Inferior parietal cortex (tissue), 1 donor: ENCODE results near the gene MAGI1.
A peak's percentile ranks its signal among the peaks of the same experiment; 100 is the strongest.
"Not testable (repeated sequence)": the region's sequence is repeated elsewhere in the genome, so short reads cannot be mapped to it uniquely, and the experiment has no call there.

ENCODE experiments used
- DNase-seq: peaks from one replicate; pipeline ENCODE4 v3.0.0-alpha.2; 2016; ENCODE audit errors: extremely low spot score

The MAGI1 gene

GRCh38 chr3:65751123-65751700 lies 287.5 kb downstream of the MAGI1 start:
- peak; percentile 94 for DNase-seq

DNA sequence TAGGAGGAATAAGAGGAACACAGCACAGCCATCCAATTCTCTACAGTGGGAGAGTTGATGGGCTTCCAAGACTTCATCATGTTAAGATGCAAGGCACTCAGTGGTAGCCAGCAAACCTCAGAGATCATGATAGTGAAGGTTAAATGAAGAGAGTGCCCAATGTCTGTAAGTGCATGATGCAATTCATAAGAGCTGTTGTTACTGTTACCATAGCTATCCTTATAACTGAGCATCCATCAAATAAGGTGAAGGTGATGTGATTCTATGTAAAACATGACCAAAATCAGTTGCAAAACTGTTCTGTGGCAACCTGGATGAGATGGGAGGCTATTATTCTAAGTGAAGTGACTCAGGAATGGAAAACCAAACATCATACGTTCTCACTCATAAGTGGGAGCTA lies 289.7 kb downstream of the MAGI1 start:
- no peak for DNase-seq

- DNase-seq, result no peak
Measured at GRCh38 chr3:65748326-65748725, 290.4 kb downstream of the MAGI1 start.

DNA sequence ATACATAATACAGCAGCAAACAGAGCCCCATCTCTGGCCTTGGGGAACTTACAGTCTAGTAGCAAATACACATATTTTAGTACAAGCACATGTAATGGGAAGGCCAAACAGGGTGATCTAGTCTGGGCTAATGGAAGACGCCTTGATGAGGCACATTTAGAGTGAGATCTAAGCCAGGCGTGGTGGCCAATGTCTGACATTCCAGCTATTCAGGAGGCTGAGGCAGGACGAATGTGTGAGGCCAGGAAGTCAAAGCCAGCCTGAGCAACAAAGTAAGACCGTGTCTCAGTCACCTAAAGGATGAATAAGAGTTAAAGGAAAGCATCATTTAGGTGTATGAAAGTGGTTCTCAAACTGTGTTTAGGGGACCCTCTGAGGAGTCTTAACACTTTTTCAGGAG lies 291.9 kb downstream of the MAGI1 start:
- no peak for DNase-seq

- no peak for DNase-seq
Measured at GRCh38 chr3:65745306-65745705, 293.4 kb downstream of the MAGI1 start.

- no peak for DNase-seq
Measured at GRCh38 chr3:65742914-65743313, 295.8 kb downstream of the MAGI1 start.

GRCh38 chr3:65741540-65741939 lies 297.2 kb downstream of the MAGI1 start:
- DNase-seq, result no peak

DNA sequence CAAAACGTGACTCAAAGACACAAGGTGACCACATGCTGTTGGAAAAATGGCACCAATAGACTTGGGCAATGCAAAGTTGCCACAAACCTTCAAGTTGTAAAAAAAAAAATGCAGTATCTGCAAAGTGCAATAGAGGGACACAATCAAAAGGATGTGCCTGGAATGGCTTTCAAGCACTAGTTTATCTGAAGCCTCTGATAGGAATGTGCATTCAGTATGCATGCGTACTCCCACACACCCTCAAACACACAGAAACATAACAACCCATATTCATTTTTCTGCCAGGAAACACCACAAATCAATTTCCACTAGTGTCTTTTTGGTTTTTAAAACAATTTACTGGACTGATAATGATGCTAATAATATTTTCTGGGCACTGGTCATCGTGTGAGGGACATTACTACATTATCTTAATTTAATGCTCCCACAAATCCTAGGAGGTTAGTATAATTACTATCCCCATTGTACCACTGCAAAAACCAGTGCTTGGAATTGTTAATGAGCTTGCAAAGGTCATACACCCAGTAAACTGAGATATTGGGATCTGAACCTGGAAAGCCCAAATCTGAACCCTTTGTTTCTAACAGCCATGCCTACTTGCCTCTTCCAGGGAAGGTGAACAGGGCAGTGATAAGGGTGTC lies 298.7 kb downstream of the MAGI1 start:
- DNase-seq, result no peak

- DNase-seq, result no peak
Measured at GRCh38 chr3:65734792-65735191, 303.9 kb downstream of the MAGI1 start.

GRCh38 chr3:65734382-65734781 lies 304.3 kb downstream of the MAGI1 start:
- DNase-seq, result no peak

GRCh38 chr3:65733459-65733858 lies 305.3 kb downstream of the MAGI1 start:
- no peak for DNase-seq

- DNase-seq, result peak; percentile 93
Measured at GRCh38 chr3:65732051-65732935, 306.4 kb downstream of the MAGI1 start.

- DNase-seq, result no peak
Measured at GRCh38 chr3:65730449-65730848, 308.3 kb downstream of the MAGI1 start.

DNA sequence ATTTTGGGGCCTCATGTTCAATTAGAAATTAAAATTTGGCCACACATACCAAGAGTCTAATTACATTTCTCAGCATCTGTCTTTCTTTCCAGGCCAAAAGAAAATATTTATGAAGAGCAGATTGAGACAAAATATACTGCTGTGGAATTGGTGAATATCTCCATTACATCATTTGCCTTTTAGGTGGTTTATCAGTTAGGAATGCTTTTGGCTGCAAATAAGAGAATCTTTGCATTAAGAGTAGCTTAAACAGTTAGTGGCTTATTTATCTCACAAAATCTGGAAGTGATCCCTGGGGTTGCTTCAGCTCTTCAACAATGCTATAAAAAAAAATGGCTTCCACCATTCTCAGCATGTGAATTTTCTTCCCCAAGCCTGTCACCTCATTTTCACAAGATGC lies 308.7 kb downstream of the MAGI1 start:
- DNase-seq, result no peak

DNA sequence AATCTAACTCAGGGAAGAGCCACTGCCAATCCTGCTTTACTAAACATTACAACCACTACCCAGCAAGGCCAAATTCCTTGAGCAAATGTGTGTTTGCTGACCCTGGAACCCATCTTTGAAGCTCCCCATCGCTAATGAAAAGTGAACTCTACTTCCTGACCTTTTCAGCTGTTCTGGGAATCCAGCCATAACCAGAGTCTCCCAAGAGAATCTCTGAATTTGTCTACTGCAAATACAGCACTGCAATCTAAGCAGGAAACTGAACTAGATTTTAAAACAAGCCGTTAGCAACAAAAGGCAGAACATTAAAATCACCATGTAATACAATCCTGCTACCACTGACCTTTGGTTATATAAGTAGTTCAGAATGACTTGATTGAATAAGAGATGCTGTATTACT lies 309.2 kb downstream of the MAGI1 start:
- no peak for DNase-seq

GRCh38 chr3:65728138-65728537 lies 310.6 kb downstream of the MAGI1 start:
- no peak for DNase-seq

- DNase-seq, result no peak
Measured at GRCh38 chr3:65723985-65724384, 314.7 kb downstream of the MAGI1 start.

DNA sequence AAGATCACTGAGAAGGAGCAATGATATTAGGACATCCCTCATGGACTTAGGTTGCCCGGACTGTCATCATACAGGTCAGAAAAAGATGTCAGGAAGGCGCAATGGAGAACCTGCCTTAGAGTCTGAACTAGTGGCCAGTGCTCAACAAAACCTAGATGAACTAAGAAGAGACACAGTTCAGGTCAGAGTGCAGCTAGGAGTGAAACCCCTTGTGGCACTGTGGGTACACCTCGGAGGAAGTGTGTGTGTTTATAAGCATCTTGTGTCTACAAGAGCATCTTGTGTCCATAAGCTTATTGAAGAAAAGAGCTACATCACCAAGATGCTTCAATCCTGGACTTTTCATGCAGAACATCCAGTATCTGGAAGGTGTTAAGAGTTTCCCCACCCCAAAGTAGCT lies 315.7 kb downstream of the MAGI1 start:
- DNase-seq, result no peak

GRCh38 chr3:65720989-65721737 lies 317.6 kb downstream of the MAGI1 start:
- DNase-seq, result no peak

- not testable (repeated sequence) for DNase-seq
Measured at GRCh38 chr3:65719639-65720038, 319.1 kb downstream of the MAGI1 start.

GRCh38 chr3:65717676-65718346 lies 320.9 kb downstream of the MAGI1 start:
- DNase-seq, result no peak
